Upper lobe of left lung (tissue), 6 donors: ENCODE data around the gene TRIM44. TPM values are rescaled to one million over a fixed set of nuclear protein-coding genes. Genes with fewer than 3 reads are reported as not detected.

Source experiments
- ATAC-seq, 2 donors: fragments of 200-7000 bp; cut with Tn5 transposase; one replicate each; pipeline ENCODE4 v1.9.1; 2022; ENCODE audit warnings: mild to moderate bottlenecking in 2 of 2, moderate library complexity in 2 of 2; ENCODE audit not compliant: low FRiP score in 2 of 2
- DNase-seq, 2 donors: peaks; one replicate each; pipeline ENCODE4 v3.0.0-alpha.2; 2019 to 2020
- H3K27ac ChIP-seq, 4 donors: fragments of 200-600 bp; sonication (generic); one replicate each; pipeline ENCODE4 v1.5.1; 2016 to 2019
- H3K27me3 ChIP-seq, 4 donors: fragments of 200-600 bp; sonication (generic); one replicate each; pipeline ENCODE4 v1.5.1; 2017 to 2019
- H3K36me3 ChIP-seq, 4 donors: fragments of 200-600 bp; sonication (generic); one replicate each; pipeline ENCODE4 v1.5.1; 2016 to 2019
- H3K4me1 ChIP-seq, 4 donors: fragments of 200-600 bp; sonication (generic); one replicate each; pipeline ENCODE4 v1.5.1; 2018 to 2019
- H3K4me3 ChIP-seq, 4 donors: fragments of 200-600 bp; sonication (generic); one replicate each; pipeline ENCODE4 v1.5.1; 2017 to 2019; ENCODE audit warnings: mild to moderate bottlenecking in 2 of 4, moderate library complexity in 1 of 4
- H3K9me3 ChIP-seq, 4 donors: fragments of 200-600 bp; sonication (generic); one replicate each; pipeline ENCODE4 v1.5.1; 2018 to 2019
- EP300 ChIP-seq, 4 donors: sonication (generic); formaldehyde crosslinking; IDR thresholded peaks; one replicate each; pipeline ENCODE4 v1.5.1; 2017; ENCODE audit warnings: antibody characterized with exemption in 4 of 4, control low read depth in 2 of 4
- POLR2A ChIP-seq, 4 donors: fragments of 450-650 bp; IDR thresholded peaks; one replicate each; pipeline ENCODE4 v1.5.1; 2016 to 2017; ENCODE audit warnings: antibody characterized with exemption in 4 of 4, mild to moderate bottlenecking in 2 of 4
- POLR2AphosphoS5 ChIP-seq, 2 donors: sonication (generic); formaldehyde crosslinking; IDR thresholded peaks; one replicate each; pipeline ENCODE4 v1.5.1; 2017; ENCODE audit warnings: antibody characterized with exemption in 2 of 2
- WGBS, 2 donors: methylation state at CpG; one replicate each; pipeline ENCODE4 v1.1.5; 2017 to 2018; 5-methylcytosine and 5-hydroxymethylcytosine counted together
- total RNA-seq, 6 donors: library from RNA; depleted of rRNA in 4 of 6; stranded (reverse); fragments of >200 nt in 4 of 6; gene quantifications; one replicate each; pipeline versions ENCODE4 v1.1.0 to v1.2.1, GENCODE V29; 2016 to 2021
- TF ChIP-seq, protein P1 (sequence below), 6 experiments: fragments of 450-650 bp in 4 of 6; fragments of 200-600 bp in 2 of 6; sonication (generic) in 2 of 6; IDR thresholded peaks; one replicate each; pipeline ENCODE4 v1.5.1; 2016 to 2019; ENCODE audit warnings: antibody characterized with exemption in 6 of 6
- donor health status: DM: no; HTN: no; CAD: no; lungs with moderate emphysema.
- donor health status: DM: no; HTN: yes; CAD: no; lungs with severe emphysema.

TRIM44 gene
- total RNA-seq, 6 donors from 2014 or later = 48.9 to 133 (median 64.0) TPM

DNA sequence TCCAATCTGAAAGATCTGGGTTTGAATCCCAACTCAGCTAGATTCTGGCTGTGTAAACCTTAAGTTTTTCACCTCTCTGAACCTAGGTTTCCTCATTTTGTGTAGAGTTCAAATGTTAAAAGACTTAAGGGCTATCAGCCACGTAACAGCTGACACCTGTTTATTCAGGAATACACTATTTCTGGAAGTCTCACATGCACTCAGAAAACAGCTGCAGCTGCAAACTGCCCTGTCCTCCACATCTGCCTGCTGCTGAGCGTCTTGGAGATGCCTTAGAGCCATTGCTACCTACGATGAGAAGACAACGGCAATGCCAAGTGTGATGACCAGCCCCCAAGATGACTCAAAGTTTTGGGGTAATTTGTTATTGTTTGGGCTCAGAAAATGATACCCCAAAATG, 6.7 kb upstream of the TRIM44 start:
- no peaks in the 10 kb centered on the region for H3K4me1 ChIP-seq
- no peak overlapping the region for H3K27ac ChIP-seq
- no peaks in the 10 kb centered on the region for H3K27me3 ChIP-seq
- no peak for ATAC-seq
- 77 to 85% methylated on average over 4 of the region's 4 CpGs for WGBS, 2 donors
- TF ChIP-seq EP300 (IDR thresholded peaks at IDR 0.05) (no peak), POLR2A (IDR thresholded peaks at IDR 0.05) (no peak), POLR2AphosphoS5 (IDR thresholded peaks at IDR 0.05) (no peak)
- TF ChIP-seq, protein P1, sequence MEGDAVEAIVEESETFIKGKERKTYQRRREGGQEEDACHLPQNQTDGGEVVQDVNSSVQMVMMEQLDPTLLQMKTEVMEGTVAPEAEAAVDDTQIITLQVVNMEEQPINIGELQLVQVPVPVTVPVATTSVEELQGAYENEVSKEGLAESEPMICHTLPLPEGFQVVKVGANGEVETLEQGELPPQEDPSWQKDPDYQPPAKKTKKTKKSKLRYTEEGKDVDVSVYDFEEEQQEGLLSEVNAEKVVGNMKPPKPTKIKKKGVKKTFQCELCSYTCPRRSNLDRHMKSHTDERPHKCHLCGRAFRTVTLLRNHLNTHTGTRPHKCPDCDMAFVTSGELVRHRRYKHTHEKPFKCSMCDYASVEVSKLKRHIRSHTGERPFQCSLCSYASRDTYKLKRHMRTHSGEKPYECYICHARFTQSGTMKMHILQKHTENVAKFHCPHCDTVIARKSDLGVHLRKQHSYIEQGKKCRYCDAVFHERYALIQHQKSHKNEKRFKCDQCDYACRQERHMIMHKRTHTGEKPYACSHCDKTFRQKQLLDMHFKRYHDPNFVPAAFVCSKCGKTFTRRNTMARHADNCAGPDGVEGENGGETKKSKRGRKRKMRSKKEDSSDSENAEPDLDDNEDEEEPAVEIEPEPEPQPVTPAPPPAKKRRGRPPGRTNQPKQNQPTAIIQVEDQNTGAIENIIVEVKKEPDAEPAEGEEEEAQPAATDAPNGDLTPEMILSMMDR (IDR thresholded peaks at IDR 0.05) = no peak
- H3K36me3 ChIP-seq = no peaks in the 10 kb centered on the region
- no peak overlapping the region for H3K4me3 ChIP-seq
- no peak for DNase-seq
- no peaks in the 10 kb centered on the region for H3K9me3 ChIP-seq

DNA sequence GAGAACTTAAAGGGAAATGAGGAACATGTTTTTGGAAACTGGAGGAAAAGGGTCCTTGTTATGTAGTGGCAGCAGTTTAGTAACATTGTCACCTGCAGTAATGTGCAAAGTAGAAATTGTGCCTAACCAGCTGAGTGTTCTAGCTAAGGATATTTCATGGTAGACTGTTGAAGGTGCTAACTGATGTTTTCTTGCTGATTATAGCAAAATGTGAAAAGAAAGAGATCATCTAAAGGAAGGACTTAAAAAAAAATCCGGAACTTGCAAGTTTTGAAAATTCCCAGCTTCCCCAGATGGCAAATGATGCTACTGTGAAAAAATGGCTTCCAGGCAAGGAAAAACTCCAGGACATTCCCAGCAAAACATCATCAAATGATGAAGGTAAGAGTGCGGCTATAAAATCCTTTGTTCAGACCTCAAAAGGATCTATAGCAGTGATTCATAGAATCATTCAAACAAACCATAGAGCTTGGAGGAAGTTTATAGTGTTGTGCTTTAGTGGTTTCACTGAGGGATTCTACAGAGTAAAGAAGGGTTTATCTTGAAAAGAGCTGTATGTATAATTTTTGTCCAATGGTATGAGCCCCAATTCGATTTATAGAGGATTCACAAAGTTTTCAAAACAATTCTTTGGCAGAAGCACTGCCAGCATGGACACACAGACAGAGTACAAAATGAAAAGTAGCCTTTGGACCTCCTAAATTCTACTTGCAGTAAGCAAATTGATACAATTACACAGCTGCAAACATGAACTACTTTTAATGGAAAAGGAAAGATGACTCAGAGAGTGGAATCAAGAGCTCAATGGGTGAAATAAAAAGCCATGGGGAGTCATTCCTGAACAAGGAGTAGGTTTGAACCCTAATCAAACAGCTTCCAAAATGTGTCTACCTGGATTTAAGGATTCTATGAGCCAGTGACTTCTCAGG, 4.3 kb upstream of the TRIM44 start:
- WGBS, 2 donors = 69 to 75% methylated on average over 3 of the region's 3 CpGs
- TF ChIP-seq EP300 (IDR thresholded peaks at IDR 0.05) (no peak), POLR2AphosphoS5 (IDR thresholded peaks at IDR 0.05) (no peak), POLR2A (IDR thresholded peaks at IDR 0.05) (no peak)
- TF ChIP-seq, protein P1 (IDR thresholded peaks at IDR 0.05) = no peak

DNA sequence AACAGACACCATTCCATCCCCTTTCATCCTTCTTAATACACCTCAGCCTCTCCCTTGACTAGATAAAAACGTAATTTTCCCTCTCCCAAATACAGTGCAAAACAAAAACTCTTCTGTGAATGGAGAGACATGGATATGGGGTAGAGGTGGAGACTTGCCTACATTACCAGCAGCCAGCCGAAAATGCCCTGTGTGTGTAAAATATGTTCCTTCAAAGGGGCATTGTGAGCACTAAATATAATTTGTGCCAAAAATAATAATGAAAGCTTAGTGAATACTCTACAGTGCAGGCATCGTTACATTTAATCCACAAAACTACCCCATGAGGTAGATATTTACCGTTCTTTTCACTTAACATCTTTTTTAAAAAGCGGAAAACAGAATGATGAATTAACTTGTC, 1.0 kb upstream of the TRIM44 start:
- Histone ChIP-seq H3K4me3 (peak overlapping the region in 3 of 4 donors; percentile 68 to 80 (median 80)), H3K4me1 (peaks cover 14 to 22% (median 16%) of the 10 kb centered on the region in 4 donors), H3K9me3 (peaks cover 0 to 3% (median 0%) of the 10 kb centered on the region in 4 donors), H3K36me3 (no peaks in the 10 kb centered on the region), H3K27ac (peak overlapping the region; percentile 92 to 99 (median 96)), H3K27me3 (no peaks in the 10 kb centered on the region)
- no peak for TF ChIP-seq EP300 (IDR thresholded peaks at IDR 0.05)
- ATAC-seq (no peak), DNase-seq (no peak)
- 48 to 54% methylated on average over 5 of the region's 5 CpGs for WGBS, 2 donors

More for the DNA sequence above, 4.3 kb upstream of the TRIM44 start:
- no peak overlapping the region for H3K27ac ChIP-seq
- H3K9me3 ChIP-seq = no peaks in the 10 kb centered on the region
- H3K36me3 ChIP-seq = no peaks in the 10 kb centered on the region
- ATAC-seq = no peak
- peaks cover 3 to 10% (median 8%) of the 10 kb centered on the region in 4 donors for H3K4me1 ChIP-seq
- no peak for DNase-seq
- no peak overlapping the region for H3K4me3 ChIP-seq
- H3K27me3 ChIP-seq = no peaks in the 10 kb centered on the region

GRCh38 chr11:35662061-35662648, 420 bp upstream of the TRIM44 start:
- Histone ChIP-seq H3K4me3 (peak overlapping the region; percentile 39 to 80 (median 74)), H3K4me1 (peaks cover 14 to 22% (median 16%) of the 10 kb centered on the region in 4 donors), H3K9me3 (peaks cover 0 to 3% (median 0%) of the 10 kb centered on the region in 4 donors), H3K36me3 (no peaks in the 10 kb centered on the region), H3K27me3 (no peaks in the 10 kb centered on the region), H3K27ac (peak overlapping the region; percentile 92 to 99 (median 96))
- ATAC-seq = peak; percentile 6 to 59
- no peak for DNase-seq
- WGBS, 2 donors = 1 to 2% methylated on average over 12 of the region's 12 CpGs
- TF ChIP-seq POLR2A (IDR thresholded peaks at IDR 0.05) (no peak), EP300 (IDR thresholded peaks at IDR 0.05) (no peak), POLR2AphosphoS5 (IDR thresholded peaks at IDR 0.05) (no peak)
- TF ChIP-seq, protein P1 (IDR thresholded peaks at IDR 0.05) = no peak

- Histone ChIP-seq H3K36me3 (no peaks in the 10 kb centered on the region), H3K4me1 (peaks cover 14 to 22% (median 16%) of the 10 kb centered on the region in 4 donors), H3K4me3 (peak overlapping the region; percentile 66 to 80 (median 74)), H3K27ac (peak overlapping the region; percentile 92 to 99 (median 96)), H3K9me3 (peaks cover 0 to 3% (median 0%) of the 10 kb centered on the region in 4 donors), H3K27me3 (no peaks in the 10 kb centered on the region)
- WGBS, 2 donors = 85 to 87% methylated on average over 10 of the region's 10 CpGs
- DNase-seq (no peak), ATAC-seq (no peak)
- TF ChIP-seq POLR2A (IDR thresholded peaks at IDR 0.05) (no peak), EP300 (IDR thresholded peaks at IDR 0.05) (no peak), POLR2AphosphoS5 (IDR thresholded peaks at IDR 0.05) (no peak)
- TF ChIP-seq, protein P1 (IDR thresholded peaks at IDR 0.05) = no peak
Measured at GRCh38 chr11:35663408-35663702, 780 bp downstream of the TRIM44 start.
